Trophoblast cell (in vitro differentiated cells and primary cell): ENCODE data around the gene MR1.

ENCODE experiments used
- DNase-seq, 2 donors: peaks; one replicate each; pipeline ENCODE4 v3.0.0-alpha.2; 2016
- H2AFZ ChIP-seq: 2 replicates; pipeline ENCODE4 v1.6.1; 2013; ENCODE audit warnings: low read length, moderate library complexity, mild to moderate bottlenecking; ENCODE audit not compliant: insufficient read depth, poor library complexity
- H2AK5ac ChIP-seq: 2 replicates; pipeline ENCODE4 v1.6.1; 2013; ENCODE audit warnings: mild to moderate bottlenecking, low read length
- H2BK120ac ChIP-seq: 2 replicates; pipeline ENCODE4 v1.6.1; 2013; ENCODE audit warnings: low read length, mild to moderate bottlenecking, moderate library complexity; ENCODE audit not compliant: insufficient read depth, poor library complexity
- H2BK12ac ChIP-seq: 2 replicates; pipeline ENCODE4 v1.6.1; 2013; ENCODE audit warnings: mild to moderate bottlenecking, low read length, moderate library complexity
- H2BK5ac ChIP-seq: 2 replicates; pipeline ENCODE4 v1.6.1; 2013; ENCODE audit warnings: low read length, low read depth, moderate library complexity, mild to moderate bottlenecking; ENCODE audit not compliant: poor library complexity
- H3K14ac ChIP-seq: 2 replicates; pipeline ENCODE4 v1.6.1; 2013; ENCODE audit warnings: mild to moderate bottlenecking, low read length
- H3K18ac ChIP-seq: 2 replicates; pipeline ENCODE4 v1.6.1; 2013; ENCODE audit warnings: mild to moderate bottlenecking, low read length
- H3K23ac ChIP-seq: 2 replicates; pipeline ENCODE4 v1.6.1; 2013; ENCODE audit warnings: low read length
- H3K27ac ChIP-seq: 2 replicates; pipeline ENCODE4 v1.5.1; 2013; ENCODE audit warnings: low read depth, mild to moderate bottlenecking, inconsistent platforms, low read length, moderate library complexity
- H3K27me3 ChIP-seq: 2 replicates; pipeline ENCODE4 v1.6.1; 2013; ENCODE audit warnings: inconsistent platforms, mild to moderate bottlenecking, low read length, moderate library complexity; ENCODE audit not compliant: insufficient read depth
- H3K36me3 ChIP-seq, 2 experiments: 1 replicate in 1 of 2; 2 replicates in 1 of 2; pipeline ENCODE4 v1.6.1; 2013; ENCODE audit warnings: low read length in 2 of 2, mild to moderate bottlenecking in 2 of 2, moderate library complexity in 1 of 2; ENCODE audit not compliant: insufficient read depth in 2 of 2, control insufficient read depth in 1 of 2
- H3K4ac ChIP-seq: 2 replicates; pipeline ENCODE4 v1.6.1; 2013; ENCODE audit warnings: low read depth, mild to moderate bottlenecking, low read length, moderate library complexity
- H3K4me1 ChIP-seq, 2 experiments: 1 replicate in 1 of 2; 2 replicates in 1 of 2; pipeline ENCODE4 v1.6.1; 2013; ENCODE audit warnings: low read length in 2 of 2, mild to moderate bottlenecking in 2 of 2, moderate library complexity in 1 of 2; ENCODE audit not compliant: insufficient read depth in 2 of 2, control insufficient read depth in 1 of 2
- H3K4me2 ChIP-seq: 2 replicates; pipeline ENCODE4 v1.6.1; 2013; ENCODE audit warnings: inconsistent platforms, mild to moderate bottlenecking, low read length, moderate library complexity
- H3K4me3 ChIP-seq: 2 replicates; pipeline ENCODE4 v1.5.1; 2013; ENCODE audit warnings: mild to moderate bottlenecking, low read depth, low read length, inconsistent platforms
- H3K79me1 ChIP-seq: one replicate; pipeline ENCODE4 v1.6.1; 2013; ENCODE audit warnings: low read length
- H3K79me2 ChIP-seq: 2 replicates; pipeline ENCODE4 v1.6.1; 2013; ENCODE audit warnings: low read length, mild to moderate bottlenecking; ENCODE audit not compliant: control insufficient read depth, insufficient read depth, poor library complexity
- H3K9ac ChIP-seq: 2 replicates; pipeline ENCODE4 v1.6.1; 2013; ENCODE audit warnings: mild to moderate bottlenecking, low read length
- H3K9me3 ChIP-seq: 2 replicates; pipeline ENCODE4 v1.6.1; 2013; ENCODE audit warnings: low read depth, mild to moderate bottlenecking, control low read depth, inconsistent platforms, low read length; ENCODE audit not compliant: insufficient read depth
- H4K12ac ChIP-seq: 2 replicates; pipeline ENCODE4 v1.6.1; 2013; ENCODE audit warnings: low read depth, mild to moderate bottlenecking, low read length, moderate library complexity
- H4K8ac ChIP-seq: 2 replicates; pipeline ENCODE4 v1.6.1; 2013; ENCODE audit warnings: low read depth, mild to moderate bottlenecking, low read length, moderate library complexity
- H4K91ac ChIP-seq: one replicate; pipeline ENCODE4 v1.6.1; 2013; ENCODE audit warnings: low read depth, mild to moderate bottlenecking, low read length, moderate library complexity
- WGBS: extraction: QIAGEN DNeasy Blood & Tissue Kit; methylation state at CpG from one replicate; pipeline ENCODE4 v1.1.7; 2013; ENCODE audit warnings: missing lambda C conversion rate; ENCODE audit not compliant: insufficient read length, insufficient coverage; ENCODE audit errors: extremely low coverage; 5-methylcytosine and 5-hydroxymethylcytosine counted together

Gene MR1

DNA sequence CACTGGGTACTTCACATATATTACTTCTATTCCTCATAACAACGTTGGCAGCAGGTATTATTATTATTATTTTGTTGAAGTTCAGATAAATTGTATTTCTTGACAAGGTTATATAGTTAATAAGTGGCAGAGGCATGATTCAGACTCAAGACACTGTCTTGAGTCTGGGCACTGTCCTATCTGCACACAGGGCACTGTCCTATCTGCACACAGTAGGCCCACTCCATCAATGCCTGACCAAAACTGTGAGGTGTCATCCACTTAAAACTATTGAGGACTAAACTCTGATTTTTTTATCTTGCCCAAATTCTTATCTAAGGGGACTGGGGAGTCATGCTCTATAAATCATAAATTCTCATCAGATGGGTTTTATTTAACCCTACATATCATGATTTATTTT is 30.9 kb downstream of the MR1 start:
- H2AK5ac ChIP-seq, result no peak overlapping the region
- no peaks in the 10 kb centered on the region for H3K9me3 ChIP-seq
- H3K18ac ChIP-seq, result no peak overlapping the region
- no peaks in the 10 kb centered on the region for H3K36me3 ChIP-seq
- no peak overlapping the region for H3K4me2 ChIP-seq
- WGBS, result no CpG with 5 or more reads among the region's 1 CpG
- no peak overlapping the region for H4K8ac ChIP-seq
- DNase-seq, result no peak
- H2BK120ac ChIP-seq, result no peak overlapping the region
- H4K91ac ChIP-seq, result no peak overlapping the region
- no peak overlapping the region for H3K9ac ChIP-seq
- H3K27ac ChIP-seq, result no peak overlapping the region
- H3K4me3 ChIP-seq, result no peak overlapping the region
- H2BK12ac ChIP-seq, result no peak overlapping the region
- H4K12ac ChIP-seq, result no peak overlapping the region
- H2BK5ac ChIP-seq, result no peak overlapping the region
- H2AFZ ChIP-seq, result no peak overlapping the region
- no peak overlapping the region for H3K14ac ChIP-seq
- peaks cover 0 to 5% of the 10 kb centered on the region in 2 experiments for H3K4me1 ChIP-seq
- H3K23ac ChIP-seq, result no peak overlapping the region
- no peaks in the 10 kb centered on the region for H3K27me3 ChIP-seq
- no peaks in the 10 kb centered on the region for H3K79me1 ChIP-seq
- H3K4ac ChIP-seq, result no peak overlapping the region
- no peaks in the 10 kb centered on the region for H3K79me2 ChIP-seq

DNA sequence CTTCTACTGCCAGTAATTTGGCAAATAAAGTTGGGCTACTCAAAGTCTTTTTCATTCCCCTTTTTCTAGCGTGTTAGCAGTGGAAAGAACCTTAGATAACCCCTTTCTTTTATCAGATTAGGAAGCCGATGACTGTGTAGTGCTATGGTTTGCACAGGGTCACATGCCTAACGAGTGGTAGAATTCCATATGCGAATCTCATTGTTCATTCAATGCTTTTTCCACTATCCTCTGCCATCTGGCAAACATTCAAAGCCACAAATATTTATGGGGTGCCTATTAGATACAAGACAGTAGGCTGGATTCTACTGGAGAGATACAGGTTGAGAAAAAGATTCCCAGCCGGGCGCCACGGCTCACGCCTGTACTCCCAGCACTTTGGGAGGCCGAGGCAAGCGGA is 39.9 kb downstream of the MR1 start:
- no peak overlapping the region for H2AK5ac ChIP-seq
- no peak overlapping the region for H3K9ac ChIP-seq
- H4K8ac ChIP-seq, result no peak overlapping the region

DNA sequence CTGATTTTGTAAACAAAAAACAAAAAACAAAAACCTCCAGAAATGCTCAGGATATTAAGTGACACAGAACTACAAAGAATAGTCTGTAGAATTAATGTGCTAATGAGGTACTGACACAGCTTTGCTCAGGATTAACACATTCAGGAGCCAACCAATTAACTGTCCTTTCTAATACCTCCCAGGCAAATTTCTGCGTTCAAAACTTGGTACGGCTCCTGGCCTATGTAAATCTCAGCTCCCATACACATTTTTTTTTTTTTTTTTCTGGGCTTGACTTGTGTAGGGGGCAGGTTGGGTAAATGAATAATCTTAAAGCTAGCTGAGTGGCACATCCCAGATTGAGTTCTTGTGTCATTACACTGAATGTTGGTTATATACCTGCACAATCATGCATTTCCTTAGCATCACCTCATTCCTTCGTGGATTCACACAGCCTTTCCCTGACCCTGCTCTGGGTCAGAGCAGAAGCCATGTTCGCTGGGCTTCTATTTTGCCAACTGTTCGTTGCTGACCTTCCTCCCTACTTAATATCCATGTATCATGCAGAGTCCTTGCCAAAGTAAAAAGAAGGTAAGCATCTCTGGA is 42.1 kb downstream of the MR1 start:
- no peak overlapping the region for H3K4me3 ChIP-seq
- H4K12ac ChIP-seq, result no peak overlapping the region
- peaks cover 8% of the 10 kb centered on the region for H3K79me1 ChIP-seq
- no peaks in the 10 kb centered on the region for H3K27me3 ChIP-seq
- no peak for DNase-seq
- H2AK5ac ChIP-seq, result no peak overlapping the region
- H2BK12ac ChIP-seq, result no peak overlapping the region
- no peaks in the 10 kb centered on the region for H3K9me3 ChIP-seq
- H2BK5ac ChIP-seq, result no peak overlapping the region
- no peak overlapping the region for H4K91ac ChIP-seq
- H3K79me2 ChIP-seq, result no peaks in the 10 kb centered on the region
- H3K18ac ChIP-seq, result no peak overlapping the region
- no peaks in the 10 kb centered on the region for H3K36me3 ChIP-seq
- H3K27ac ChIP-seq, result no peak overlapping the region
- no peak overlapping the region for H2BK120ac ChIP-seq
- no peak overlapping the region for H3K23ac ChIP-seq
- peaks cover 6 to 11% of the 10 kb centered on the region in 2 experiments for H3K4me1 ChIP-seq
- no peak overlapping the region for H3K4me2 ChIP-seq
- H3K14ac ChIP-seq, result no peak overlapping the region
- WGBS, result no CpG with 5 or more reads among the region's 5 CpGs
- no peak overlapping the region for H2AFZ ChIP-seq
- H4K8ac ChIP-seq, result no peak overlapping the region
- H3K9ac ChIP-seq, result no peak overlapping the region
- no peak overlapping the region for H3K4ac ChIP-seq

More for the DNA sequence above, 39.9 kb downstream of the MR1 start:
- Histone ChIP-seq H3K9me3 (no peaks in the 10 kb centered on the region), H3K14ac (no peak overlapping the region), H3K79me2 (no peaks in the 10 kb centered on the region), H4K12ac (no peak overlapping the region), H4K91ac (no peak overlapping the region), H2AFZ (no peak overlapping the region), H2BK5ac (no peak overlapping the region), H2BK12ac (no peak overlapping the region), H3K23ac (no peak overlapping the region), H3K36me3 (no peaks in the 10 kb centered on the region), H3K4me2 (no peak overlapping the region), H2BK120ac (no peak overlapping the region), H3K79me1 (peaks cover 8% of the 10 kb centered on the region), H3K4me3 (no peak overlapping the region), H3K18ac (no peak overlapping the region), H3K27me3 (no peaks in the 10 kb centered on the region), H3K4me1 (peaks cover 6 to 11% of the 10 kb centered on the region in 2 experiments), H3K27ac (no peak overlapping the region), H3K4ac (no peak overlapping the region)
- no CpG with 5 or more reads among the region's 10 CpGs for WGBS
- no peak for DNase-seq

DNA sequence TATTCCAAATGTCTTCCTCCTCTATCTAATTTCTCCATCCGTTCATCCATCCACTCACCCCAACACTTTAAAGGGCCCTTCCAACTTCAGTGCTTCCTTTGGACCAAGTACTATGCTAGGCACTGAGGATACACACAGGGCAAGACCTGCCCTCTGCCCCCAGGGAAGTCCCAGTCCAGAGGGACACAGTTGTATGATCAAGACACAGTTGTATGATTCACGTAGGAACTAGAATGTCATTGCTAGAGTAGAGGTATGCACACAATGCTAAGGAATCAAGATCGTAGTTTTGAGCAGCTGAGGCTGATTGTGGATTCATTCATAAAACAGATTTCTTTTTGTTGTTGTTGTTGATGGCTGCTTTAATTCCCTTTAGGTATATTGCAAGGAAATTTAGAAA is 43.1 kb downstream of the MR1 start:
- no peak overlapping the region for H3K18ac ChIP-seq
- H3K27ac ChIP-seq, result no peak overlapping the region
- no peaks in the 10 kb centered on the region for H3K36me3 ChIP-seq
- no peak overlapping the region for H2BK12ac ChIP-seq
- no peak overlapping the region for H4K12ac ChIP-seq
- no peak overlapping the region for H3K4me3 ChIP-seq
- H3K4me1 ChIP-seq, result peaks cover 6 to 14% of the 10 kb centered on the region in 2 experiments
- no peak overlapping the region for H2BK5ac ChIP-seq
- no peaks in the 10 kb centered on the region for H3K27me3 ChIP-seq
- H4K91ac ChIP-seq, result no peak overlapping the region
- no peak overlapping the region for H3K23ac ChIP-seq
- H4K8ac ChIP-seq, result no peak overlapping the region
- peaks cover 8% of the 10 kb centered on the region for H3K79me1 ChIP-seq
- WGBS, result no CpG with 5 or more reads among the region's 3 CpGs
- no peak overlapping the region for H2AFZ ChIP-seq
- H2AK5ac ChIP-seq, result no peak overlapping the region
- H3K9me3 ChIP-seq, result no peaks in the 10 kb centered on the region
- DNase-seq, result peak in 1 of 2 donors; percentile 72
- H3K9ac ChIP-seq, result no peak overlapping the region
- no peaks in the 10 kb centered on the region for H3K79me2 ChIP-seq
- H2BK120ac ChIP-seq, result no peak overlapping the region
- no peak overlapping the region for H3K14ac ChIP-seq
- no peak overlapping the region for H3K4ac ChIP-seq
- no peak overlapping the region for H3K4me2 ChIP-seq
